ENCODE measurements around the gene SMURF2. TPM values are rescaled to one million over a fixed set of nuclear protein-coding genes. Genes with fewer than 3 reads are reported as not detected.

The SMURF2 gene
- total RNA-seq, 1 donor from 2014 or later = 45.6 TPM

DNA sequence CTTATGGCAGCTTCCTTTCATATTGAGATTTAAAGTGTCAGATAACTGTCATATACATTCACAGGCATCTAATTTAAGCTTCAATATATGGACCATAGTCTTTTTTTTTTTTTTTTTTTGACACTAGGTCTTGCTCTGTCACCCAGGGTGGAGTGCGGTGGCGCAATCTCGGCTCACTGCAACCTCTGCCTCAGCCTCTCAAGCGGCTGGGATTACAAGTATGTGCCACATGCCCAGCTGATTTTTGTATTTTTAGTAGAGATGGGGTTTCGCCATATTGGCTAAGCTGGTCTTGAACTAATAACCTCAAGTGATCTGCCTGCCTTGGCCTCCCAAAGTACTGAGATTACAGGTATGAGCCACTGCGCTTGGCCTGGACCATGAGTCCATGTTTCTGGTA lies 141.7 kb downstream of the SMURF2 start:
- no peak for TF ChIP-seq CTCF (IDR thresholded peaks at IDR 0.05; ENCODE audit: insufficient read depth, low read length, poor library complexity, severe bottlenecking)
- no peak overlapping the region for H3K4me3 ChIP-seq (ENCODE audit: low read depth, low read length)
- peaks cover 2% of the 10 kb centered on the region for H3K36me3 ChIP-seq (ENCODE audit: control insufficient read depth, insufficient read depth, low read length)
- H3K27me3 ChIP-seq (ENCODE audit: control insufficient read depth, insufficient read depth, low read length) = no peaks in the 10 kb centered on the region
- no peak for DNase-seq (ENCODE audit: low read depth)

DNA sequence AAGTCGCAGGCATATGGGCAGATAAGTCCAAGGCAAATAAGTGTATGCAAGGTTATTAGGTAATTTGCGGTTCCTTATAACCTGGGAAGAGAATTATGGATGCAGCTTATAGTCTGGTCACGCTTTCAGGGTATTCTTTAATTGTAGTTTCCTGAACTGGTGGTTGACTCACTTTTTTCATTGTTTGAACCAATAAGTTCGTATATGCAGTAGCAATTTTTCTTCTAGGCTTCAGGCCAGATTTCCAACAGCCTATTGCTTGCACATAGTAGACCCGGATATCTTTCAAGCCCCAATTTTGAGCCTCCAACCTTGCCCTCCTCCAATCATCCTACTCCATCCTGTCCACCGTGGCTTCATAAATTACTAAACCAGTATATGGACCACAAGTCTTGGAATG lies 142.5 kb downstream of the SMURF2 start:
- TF ChIP-seq CTCF (IDR thresholded peaks at IDR 0.05; ENCODE audit: insufficient read depth, low read length, poor library complexity, severe bottlenecking) = no peak

DNA sequence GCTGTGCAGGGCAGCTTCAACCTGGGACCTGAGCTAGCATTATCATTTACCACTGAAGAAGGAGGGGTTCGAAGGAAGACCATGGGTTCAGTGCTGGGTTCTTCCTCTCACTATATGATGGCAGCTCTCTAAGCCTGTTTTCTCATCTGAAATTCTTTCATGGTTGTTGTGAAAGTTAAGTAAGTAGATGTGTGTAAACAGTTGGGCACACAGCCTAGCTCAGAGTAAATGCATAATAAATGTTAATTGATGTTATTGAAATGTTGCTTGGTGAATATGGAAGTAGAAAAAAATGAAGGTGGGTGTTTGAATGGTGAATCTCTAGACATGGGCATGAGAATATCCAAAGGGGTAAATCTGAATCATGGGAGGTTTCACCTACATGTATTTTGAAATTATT lies 146.3 kb downstream of the SMURF2 start:
- H3K27me3 ChIP-seq (ENCODE audit: control insufficient read depth, insufficient read depth, low read length) = no peaks in the 10 kb centered on the region
- TF ChIP-seq CTCF (IDR thresholded peaks at IDR 0.05; ENCODE audit: insufficient read depth, low read length, poor library complexity, severe bottlenecking) = no peak
- no peak for DNase-seq (ENCODE audit: low read depth)
- H3K4me3 ChIP-seq (ENCODE audit: low read depth, low read length) = no peak overlapping the region
- peaks cover 2% of the 10 kb centered on the region for H3K36me3 ChIP-seq (ENCODE audit: control insufficient read depth, insufficient read depth, low read length)

More for the DNA sequence above, 142.5 kb downstream of the SMURF2 start:
- Histone ChIP-seq H3K36me3 (ENCODE audit: control insufficient read depth, insufficient read depth, low read length) (peaks cover 2% of the 10 kb centered on the region), H3K4me3 (ENCODE audit: low read depth, low read length) (no peak overlapping the region), H3K27me3 (ENCODE audit: control insufficient read depth, insufficient read depth, low read length) (no peaks in the 10 kb centered on the region)
- DNase-seq (ENCODE audit: low read depth) = no peak

DNA sequence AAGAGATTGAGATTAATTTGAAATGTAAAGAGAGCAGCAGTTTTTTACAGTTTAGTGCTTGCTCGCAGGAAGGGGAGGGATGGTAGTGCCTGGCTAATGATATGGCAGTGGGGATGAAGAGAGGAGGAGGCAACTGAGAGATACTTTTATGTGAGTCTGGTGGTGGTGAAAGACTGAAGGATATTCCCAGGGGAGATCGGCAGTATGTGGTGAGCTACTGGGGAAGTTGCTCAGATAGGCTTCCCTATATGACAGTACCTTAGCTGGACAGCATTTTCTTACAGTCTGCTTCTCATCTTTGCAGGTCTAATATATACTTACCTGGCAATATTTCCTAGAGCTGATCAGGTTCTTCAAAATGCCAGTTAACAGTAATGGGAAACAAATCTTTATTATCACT lies 146.7 kb downstream of the SMURF2 start:
- H3K4me3 ChIP-seq (ENCODE audit: low read depth, low read length) = no peak overlapping the region
- peaks cover 2% of the 10 kb centered on the region for H3K36me3 ChIP-seq (ENCODE audit: control insufficient read depth, insufficient read depth, low read length)
- TF ChIP-seq CTCF (IDR thresholded peaks at IDR 0.05; ENCODE audit: insufficient read depth, low read length, poor library complexity, severe bottlenecking) = no peak
- H3K27me3 ChIP-seq (ENCODE audit: control insufficient read depth, insufficient read depth, low read length) = no peaks in the 10 kb centered on the region
- DNase-seq (ENCODE audit: low read depth) = no peak

GRCh38 chr17:64509179-64509578 lies 152.9 kb downstream of the SMURF2 start:
- no peaks in the 10 kb centered on the region for H3K36me3 ChIP-seq (ENCODE audit: control insufficient read depth, insufficient read depth, low read length)

More at GRCh38 chr17:64509179-64509578, 152.9 kb downstream of the SMURF2 start:
- DNase-seq (ENCODE audit: low read depth) = no peak
- no peaks in the 10 kb centered on the region for H3K27me3 ChIP-seq (ENCODE audit: control insufficient read depth, insufficient read depth, low read length)
- H3K4me3 ChIP-seq (ENCODE audit: low read depth, low read length) = no peak overlapping the region
- TF ChIP-seq CTCF (IDR thresholded peaks at IDR 0.05; ENCODE audit: insufficient read depth, low read length, poor library complexity, severe bottlenecking) = no peak

Measured in kidney epithelial cell (primary cell).